Measurements from ENCODE around the gene ITIH2. TPM values are rescaled to one million over a fixed set of nuclear protein-coding genes. Genes with fewer than 3 reads are reported as not detected.
A peak's percentile ranks its signal among the peaks of the same experiment; 100 is the strongest.

ITIH2 gene
- total and polyA plus RNA-seq, 9 of the 15 experiments (the other 6 are each of a cell fraction or from before 2014, with no cell fraction given): 0.66 TPM; not detected in 8

- TF ChIP-seq ZNF583 (CRISPR knock-in tag; IDR thresholded peaks at IDR 0.05) (no peak), TCF7 (IDR thresholded peaks at IDR 0.05; ENCODE audit: borderline replicate concordance) (no peak), ESRRB (CRISPR knock-in tag; IDR thresholded peaks at IDR 0.05; ENCODE audit: borderline replicate concordance) (no peak), CREM (IDR thresholded peaks at IDR 0.05; ENCODE audit: low read depth) (no peak), OTX1 (CRISPR knock-in tag; IDR thresholded peaks at IDR 0.05) (no peak), ZNF639 (CRISPR knock-in tag; conservative IDR thresholded peaks at IDR 0.05 in 1 of 2, IDR thresholded peaks at IDR 0.05 in 1 of 2) (no peak), BCL6 (CRISPR knock-in tag; IDR thresholded peaks at IDR 0.05) (no peak), ZNF280A (IDR thresholded peaks at IDR 0.05; ENCODE audit: low read depth, partially characterized antibody) (no peak), RBM34 (IDR thresholded peaks at IDR 0.05; ENCODE audit: borderline replicate concordance, insufficient read depth, low read length) (no peak), ZNF507 (tag; conservative IDR thresholded peaks at IDR 0.05) (no peak), GTF2A2 (tag; IDR thresholded peaks at IDR 0.05) (no peak), ZBTB9 (CRISPR knock-in tag; IDR thresholded peaks at IDR 0.05) (no peak), SMARCA4 (IDR thresholded peaks at IDR 0.05) (peak; percentile 51; the same call in 1 of the 2 replicates), ZNF174 (CRISPR knock-in tag; IDR thresholded peaks at IDR 0.05) (no peak), LCOR (CRISPR knock-in tag; IDR thresholded peaks at IDR 0.05) (no peak), CBX2 (IDR thresholded peaks at IDR 0.05; ENCODE audit: insufficient read depth, low read length, poor library complexity, severe bottlenecking) (no peak), RCOR1 (IDR thresholded peaks at IDR 0.05; ENCODE audit: borderline replicate concordance in 1 of 2, low read depth in 2 of 2, low read length in 2 of 2) (peak in 1 of 2 experiments; percentile 85; a peak in 2 of 4 replicates), KLF13 (tag; IDR thresholded peaks at IDR 0.05; ENCODE audit: borderline replicate concordance, low read depth) (no peak), ATF4 (CRISPR knock-in tag; IDR thresholded peaks at IDR 0.05) (0 out of 2 replicates have a peak, but pooled peaks have one; percentile 35), ZNF695 (CRISPR knock-in tag; IDR thresholded peaks at IDR 0.05) (no peak), ZC3H11A (IDR thresholded peaks at IDR 0.05; ENCODE audit: low read depth, low read length) (no peak), ZNF165 (CRISPR knock-in tag; IDR thresholded peaks at IDR 0.05; ENCODE audit: borderline replicate concordance) (no peak), SIX5 (IDR thresholded peaks at IDR 0.05; ENCODE audit: borderline replicate concordance in 1 of 2, insufficient read depth in 1 of 2, low read depth in 1 of 2, low read length in 2 of 2) (no peak), C11orf30 (IDR thresholded peaks at IDR 0.05; ENCODE audit: low read depth) (peak; percentile 65), ZNF584 (CRISPR knock-in tag; IDR thresholded peaks at IDR 0.05; ENCODE audit: low read depth) (no peak), RAD51 (IDR thresholded peaks at IDR 0.05; ENCODE audit: borderline replicate concordance, low read depth) (no peak)
These were observed 60.8 kb downstream of the ITIH2 start (continued) for GRCh38 chr10:7763929-7764328.

Data from K562 (cell line).